Measurements from ENCODE around the gene ATP11A. TPM values are rescaled to one million over a fixed set of nuclear protein-coding genes. Genes with fewer than 3 reads are reported as not detected.

Gene ATP11A
- total and polyA plus RNA-seq, 8 donors: 9.3 to 51.0 (median 30.5) TPM

DNA sequence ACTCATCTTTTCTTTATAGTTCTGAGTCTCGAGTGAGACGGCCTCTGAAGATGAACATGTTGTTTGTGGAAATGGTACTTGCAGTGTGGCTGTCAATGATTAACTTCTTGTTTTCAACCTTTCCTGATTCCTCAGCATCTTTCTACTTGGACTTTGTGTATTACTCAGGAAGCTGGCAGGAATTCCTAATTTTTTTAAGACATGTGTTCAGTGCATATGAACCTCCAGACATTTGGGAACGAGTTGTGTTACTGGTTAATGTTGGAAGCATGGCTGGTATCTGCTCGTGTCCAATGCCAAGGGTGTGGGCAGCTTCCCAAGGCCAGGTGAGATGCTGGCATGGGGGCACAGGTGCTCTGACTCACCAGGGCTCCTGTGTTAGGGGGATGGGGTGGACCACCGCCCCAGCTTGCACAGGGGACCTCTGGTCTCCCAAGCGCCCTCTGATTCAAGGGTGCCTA lies 218.1 kb downstream of the ATP11A start:
- DNase-seq (peak in 1 of 6 donors; percentile 32), FAIRE-seq (no peak), ATAC-seq (peak; percentile 22 to 42 (median 36))
- H3K4me3 ChIP-seq: no peak overlapping the region
- WGBS, 2 donors: 39 to 47% methylated on average over 6 of the region's 6 CpGs
- TF ChIP-seq, protein P1, sequence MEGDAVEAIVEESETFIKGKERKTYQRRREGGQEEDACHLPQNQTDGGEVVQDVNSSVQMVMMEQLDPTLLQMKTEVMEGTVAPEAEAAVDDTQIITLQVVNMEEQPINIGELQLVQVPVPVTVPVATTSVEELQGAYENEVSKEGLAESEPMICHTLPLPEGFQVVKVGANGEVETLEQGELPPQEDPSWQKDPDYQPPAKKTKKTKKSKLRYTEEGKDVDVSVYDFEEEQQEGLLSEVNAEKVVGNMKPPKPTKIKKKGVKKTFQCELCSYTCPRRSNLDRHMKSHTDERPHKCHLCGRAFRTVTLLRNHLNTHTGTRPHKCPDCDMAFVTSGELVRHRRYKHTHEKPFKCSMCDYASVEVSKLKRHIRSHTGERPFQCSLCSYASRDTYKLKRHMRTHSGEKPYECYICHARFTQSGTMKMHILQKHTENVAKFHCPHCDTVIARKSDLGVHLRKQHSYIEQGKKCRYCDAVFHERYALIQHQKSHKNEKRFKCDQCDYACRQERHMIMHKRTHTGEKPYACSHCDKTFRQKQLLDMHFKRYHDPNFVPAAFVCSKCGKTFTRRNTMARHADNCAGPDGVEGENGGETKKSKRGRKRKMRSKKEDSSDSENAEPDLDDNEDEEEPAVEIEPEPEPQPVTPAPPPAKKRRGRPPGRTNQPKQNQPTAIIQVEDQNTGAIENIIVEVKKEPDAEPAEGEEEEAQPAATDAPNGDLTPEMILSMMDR (IDR thresholded peaks at IDR 0.05): no peak
- intact Hi-C loops (cut with DNase I): no loop called here
- peaks cover 0 to 7% (median 5%) of the 10 kb centered on the region in 3 donors for H3K4me1 ChIP-seq
- no peak overlapping the region for H3K27ac ChIP-seq
- no peaks in the 10 kb centered on the region for H3K9me3 ChIP-seq
- H3K36me3 ChIP-seq: no peaks in the 10 kb centered on the region
- H3K27me3 ChIP-seq: no peaks in the 10 kb centered on the region

DNA sequence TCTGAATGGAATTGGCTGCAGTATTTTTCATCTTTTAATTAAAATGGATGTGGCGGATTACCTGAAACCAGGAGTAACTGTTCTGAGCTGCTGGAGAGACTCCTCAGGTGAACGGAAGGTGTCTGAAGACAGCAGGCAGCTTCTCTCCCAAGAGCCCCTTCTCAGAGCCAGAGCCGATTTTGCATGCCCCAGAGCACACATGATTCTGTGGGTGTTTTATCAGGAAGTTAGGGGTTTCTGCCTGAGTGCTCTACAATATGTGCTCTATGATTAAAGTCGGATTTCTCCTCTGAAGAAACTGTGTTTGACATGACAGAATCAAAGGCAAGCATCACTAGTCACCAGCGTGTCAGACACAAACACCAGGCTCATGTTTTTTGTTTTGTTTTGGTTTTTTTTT lies 218.5 kb downstream of the ATP11A start:
- no peaks in the 10 kb centered on the region for H3K9me3 ChIP-seq
- intact Hi-C loops (cut with DNase I): no loop called here
- 76 to 78% methylated on average over 5 of the region's 5 CpGs for WGBS, 2 donors
- peaks cover 0 to 4% (median under 1%) of the 10 kb centered on the region in 3 donors for H3K4me1 ChIP-seq
- FAIRE-seq (no peak), ATAC-seq (peak in 3 of 4 donors; percentile 10 to 45 (median 39)), DNase-seq (no peak)
- no peak overlapping the region for H3K27ac ChIP-seq
- H3K27me3 ChIP-seq: no peaks in the 10 kb centered on the region
- H3K36me3 ChIP-seq: no peaks in the 10 kb centered on the region
- TF ChIP-seq, protein P1 (IDR thresholded peaks at IDR 0.05): no peak
- H3K4me3 ChIP-seq: no peak overlapping the region

DNA sequence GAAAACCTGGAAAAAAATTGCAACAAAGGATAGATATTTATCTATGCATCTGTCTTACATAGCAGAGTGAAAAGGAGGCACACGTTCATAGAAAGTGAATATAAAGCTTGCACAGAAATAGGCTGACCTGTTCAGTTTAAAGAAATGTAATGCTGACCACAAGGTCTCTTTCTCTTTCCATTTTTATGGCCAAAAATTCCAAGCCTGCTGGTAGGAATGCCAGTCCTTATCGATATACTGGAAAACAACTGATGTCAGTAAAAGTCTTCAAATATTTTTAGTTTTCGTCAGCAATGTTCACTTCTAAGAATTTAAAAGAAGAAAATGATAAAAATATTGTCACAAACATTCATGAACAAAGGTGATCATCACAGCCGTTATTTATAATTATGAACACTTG lies 220.2 kb downstream of the ATP11A start:
- intact Hi-C loops (cut with DNase I): no loop called here
- WGBS, 2 donors: 72 to 90% methylated on average over 4 of the region's 4 CpGs
- FAIRE-seq (no peak), ATAC-seq (no peak), DNase-seq (no peak)
- H3K27me3 ChIP-seq: no peaks in the 10 kb centered on the region
- no peaks in the 10 kb centered on the region for H3K9me3 ChIP-seq
- H3K27ac ChIP-seq: no peak overlapping the region
- H3K4me3 ChIP-seq: no peak overlapping the region
- peaks cover 0 to 4% (median 0%) of the 10 kb centered on the region in 3 donors for H3K4me1 ChIP-seq
- H3K36me3 ChIP-seq: no peaks in the 10 kb centered on the region
- TF ChIP-seq, protein P1 (IDR thresholded peaks at IDR 0.05): no peak

DNA sequence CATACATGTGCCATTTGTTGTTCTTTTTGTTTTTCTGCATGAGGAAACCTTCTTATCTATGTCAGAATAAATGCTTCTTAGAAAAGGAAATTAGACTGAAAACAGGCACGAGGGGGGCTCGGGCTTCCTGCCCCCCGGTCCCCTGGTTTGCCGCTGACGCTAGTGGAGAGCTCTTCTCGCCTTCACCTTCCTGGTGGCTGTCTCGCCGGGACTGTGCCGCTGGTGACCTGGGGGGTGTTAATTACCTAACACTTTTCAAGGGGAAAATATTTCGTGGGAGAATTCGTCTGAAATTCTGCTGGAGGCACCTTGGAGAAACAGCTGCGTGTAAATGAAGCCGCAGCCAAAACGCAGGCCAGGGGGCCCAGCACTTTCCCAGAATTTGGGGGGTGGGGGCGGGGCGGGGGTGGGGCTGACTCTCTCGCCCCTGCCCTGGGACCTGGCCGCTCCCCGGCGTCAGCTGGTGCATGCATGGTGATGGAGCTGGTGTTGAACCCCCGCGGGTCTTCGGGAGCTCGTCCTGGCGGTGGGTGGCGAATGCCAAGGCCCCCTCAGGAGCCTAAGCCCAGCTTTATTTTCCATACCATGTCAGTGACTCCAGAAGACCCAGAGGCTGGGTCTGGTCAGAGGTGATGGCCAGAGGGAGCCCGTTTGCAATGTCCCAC lies 220.9 kb downstream of the ATP11A start:
- DNase-seq (no peak), FAIRE-seq (no peak), ATAC-seq (no peak)
- Histone ChIP-seq H3K9me3 (no peaks in the 10 kb centered on the region), H3K4me1 (peaks cover 0 to 4% (median 0%) of the 10 kb centered on the region in 3 donors), H3K36me3 (no peaks in the 10 kb centered on the region), H3K27me3 (no peaks in the 10 kb centered on the region), H3K27ac (no peak overlapping the region), H3K4me3 (no peak overlapping the region)
- 80 to 87% methylated on average over 27 of the region's 27 CpGs for WGBS, 2 donors
- intact Hi-C loops (cut with DNase I): no loop called here
- TF ChIP-seq, protein P1 (IDR thresholded peaks at IDR 0.05): no peak

DNA sequence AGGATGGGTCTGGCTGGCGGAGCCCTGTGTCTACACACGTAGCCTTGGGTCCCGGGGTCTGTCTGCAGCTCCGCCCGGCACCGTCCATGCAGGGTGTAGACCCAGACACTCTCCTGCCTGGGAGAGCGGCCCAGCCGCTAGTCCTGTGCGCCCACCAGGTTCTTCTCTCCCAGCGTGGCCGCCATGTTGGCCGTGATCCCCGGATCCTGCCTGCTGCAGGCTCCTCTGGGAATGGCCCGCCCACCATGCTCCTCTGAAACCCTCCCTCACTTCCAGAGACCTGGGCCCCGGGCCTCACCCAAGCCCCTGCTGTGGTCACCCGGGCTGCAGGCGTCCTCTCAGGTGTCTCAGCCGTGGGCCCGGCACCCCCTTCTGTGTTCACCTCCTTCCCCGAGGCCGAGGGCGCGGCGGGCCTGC lies 221.5 kb downstream of the ATP11A start:
- peaks cover 0 to 4% (median 0%) of the 10 kb centered on the region in 3 donors for H3K4me1 ChIP-seq
- ATAC-seq: no peak
- no peak overlapping the region for H3K27ac ChIP-seq
- H3K36me3 ChIP-seq: no peaks in the 10 kb centered on the region
- peak in 1 of 6 donors; percentile 67 for DNase-seq
- intact Hi-C loops (cut with DNase I): no loop called here
- H3K4me3 ChIP-seq: no peak overlapping the region
- TF ChIP-seq, protein P1 (IDR thresholded peaks at IDR 0.05): no peak
- WGBS, 2 donors: 96 to 97% methylated on average over 24 of the region's 24 CpGs
- no peaks in the 10 kb centered on the region for H3K9me3 ChIP-seq
- no peaks in the 10 kb centered on the region for H3K27me3 ChIP-seq
- FAIRE-seq: no peak

All from pancreas (tissue), 10 donors.